GM21515 (cell line): ENCODE data around the gene PHKB.

Source experiments
- ATAC-seq: cut with Tn5 transposase; IDR thresholded peaks from one replicate; pipeline ENCODE4 v1.9.1; 2021; ENCODE audit not compliant: unreplicated experiment

The PHKB gene

GRCh38 chr16:47613251-47613650, 152.1 kb downstream of the PHKB start:
- no peak for ATAC-seq

- no peak for ATAC-seq
Measured at GRCh38 chr16:47617732-47618131, 156.6 kb downstream of the PHKB start.

GRCh38 chr16:47622451-47623176, 161.5 kb downstream of the PHKB start:
- ATAC-seq, result no peak

GRCh38 chr16:47624563-47624962, 163.4 kb downstream of the PHKB start:
- ATAC-seq, result no peak

- ATAC-seq, result no peak
Measured at GRCh38 chr16:47625115-47625567, 164.0 kb downstream of the PHKB start.

- no peak for ATAC-seq
Measured at GRCh38 chr16:47626246-47626645, 165.1 kb downstream of the PHKB start.

- no peak for ATAC-seq
Measured at GRCh38 chr16:47627085-47627639, 166.0 kb downstream of the PHKB start.

GRCh38 chr16:47627721-47628120, 166.6 kb downstream of the PHKB start:
- ATAC-seq, result no peak

- ATAC-seq, result no peak
Measured at GRCh38 chr16:47631131-47631530, 170.0 kb downstream of the PHKB start.

- no peak for ATAC-seq
Measured at GRCh38 chr16:47634126-47634525, 173.0 kb downstream of the PHKB start.

- no peak for ATAC-seq
Measured at GRCh38 chr16:47634727-47635126, 173.6 kb downstream of the PHKB start.

- no peak for ATAC-seq
Measured at GRCh38 chr16:47636501-47637099, 175.5 kb downstream of the PHKB start.

GRCh38 chr16:47638175-47638574, 177.0 kb downstream of the PHKB start:
- ATAC-seq, result no peak

- ATAC-seq, result no peak
Measured at GRCh38 chr16:47640661-47641060, 179.5 kb downstream of the PHKB start.

- no peak for ATAC-seq
Measured at GRCh38 chr16:47643323-47644000, 182.3 kb downstream of the PHKB start.

GRCh38 chr16:47644166-47644565, 183.0 kb downstream of the PHKB start:
- no peak for ATAC-seq

- ATAC-seq, result no peak
Measured at GRCh38 chr16:47644661-47645060, 183.5 kb downstream of the PHKB start.

- no peak for ATAC-seq
Measured at GRCh38 chr16:47646914-47647313, 185.8 kb downstream of the PHKB start.

GRCh38 chr16:47657032-47657431, 195.9 kb downstream of the PHKB start:
- ATAC-seq, result no peak

- no peak for ATAC-seq
Measured at GRCh38 chr16:47657977-47658376, 196.8 kb downstream of the PHKB start.

- ATAC-seq, result no peak
Measured at GRCh38 chr16:47660540-47660939, 199.4 kb downstream of the PHKB start.
